HepG2 (cell line): ENCODE data around the gene DIAPH1. TPM values are rescaled to one million over a fixed set of nuclear protein-coding genes. Genes with fewer than 3 reads are reported as not detected.

Source experiments
- ATAC-seq: fragments of 200-7000 bp; cut with Tn5 transposase; 3 replicates; pipeline ENCODE4 v1.9.1; 2020; ENCODE audit warnings: mild to moderate bottlenecking, moderate library complexity
- BruUV-seq: library from RNA; stranded (reverse); fragments of 400-500 nt; replicated peaks from 2 replicates; lab custom pipeline; 2021; lab: Mats Ljungman, UMichigan
- CTCF ChIA-PET: fragments of 300-600 bp; formaldehyde crosslinking; extraction: SDS; loops from one replicate; lab custom pipeline; 2021; ENCODE audit warnings: low total read pairs, inconsistent platforms, low intra/inter-chr PET ratio; lab: Yijun Ruan, JAX
- POLR2A ChIA-PET: fragments of 350-600 bp; sonication (Branson Sonifier 250); formaldehyde crosslinking; loops from one replicate; lab custom pipeline; 2020; ENCODE audit warnings: antibody characterized with exemption, inconsistent platforms; lab: Yijun Ruan, JAX
- DNase-seq: peaks from one replicate; pipeline ENCODE4 v3.0.0-alpha.2; 2015; ENCODE audit warnings: low spot score
- FAIRE-seq: peaks from 3 replicates; lab custom pipeline; 2011; peaks lifted over from hg19 to GRCh38; lab: Jason Lieb, UNC
- H2AFZ ChIP-seq: one replicate; pipeline ENCODE4 v1.6.1; 2011; ENCODE audit warnings: low read length, inconsistent platforms
- H3K27ac ChIP-seq: fragments of 300-600 bp; 3 replicates; pipeline ENCODE4 v1.8.0; 2011; ENCODE audit warnings: mixed run types, mild to moderate bottlenecking, mixed read lengths, low read length, inconsistent platforms; ENCODE audit not compliant: insufficient read depth; ENCODE audit errors: extremely low read length
- H3K27me3 ChIP-seq, 2 experiments: fragments of 200-600 bp in 1 of 2; 2 replicates in 1 of 2; 3 replicates in 1 of 2; pipeline versions ENCODE4 v1.6.0 to v1.8.0; 2011; ENCODE audit warnings: low read length in 2 of 2, mild to moderate bottlenecking in 2 of 2, moderate library complexity in 2 of 2, inconsistent platforms in 1 of 2; ENCODE audit not compliant: insufficient read depth in 2 of 2, control insufficient read depth in 1 of 2
- H3K36me3 ChIP-seq, 2 experiments: fragments of 200-600 bp in 1 of 2; replicated peaks in 1 of 2; 2 replicates in 1 of 2; 3 replicates in 1 of 2; pipeline versions ENCODE4 v1.5.1 to v1.8.0; 2011; ENCODE audit warnings: low read length in 2 of 2, inconsistent platforms in 1 of 2; ENCODE audit not compliant: insufficient read depth in 2 of 2, control insufficient read depth in 1 of 2
- H3K4me1 ChIP-seq: 2 replicates; pipeline ENCODE4 v1.5.1; 2012; ENCODE audit warnings: low read length, inconsistent platforms; ENCODE audit not compliant: insufficient read depth
- H3K4me2 ChIP-seq: 2 replicates; pipeline ENCODE4 v1.6.0; 2011; ENCODE audit warnings: low read depth, low read length, inconsistent platforms
- H3K4me3 ChIP-seq, 3 experiments: fragments of 200-600 bp in 1 of 3; sonication (generic), shearing (Covaris generic) in 1 of 3; replicated peaks in 1 of 3; 2 replicates each; pipeline ENCODE4 v1.5.1; 2011 to 2016; ENCODE audit warnings: low read length in 3 of 3, inconsistent platforms in 2 of 3, low read depth in 2 of 3, mild to moderate bottlenecking in 2 of 3, control low read depth in 1 of 3, mixed read lengths in 1 of 3; ENCODE audit not compliant: insufficient read depth in 1 of 3
- H3K79me2 ChIP-seq: one replicate; pipeline ENCODE4 v1.6.1; 2011; ENCODE audit warnings: low read length, inconsistent platforms; ENCODE audit not compliant: insufficient read depth
- H3K9ac ChIP-seq: 2 replicates; pipeline ENCODE4 v1.6.0; 2011; ENCODE audit warnings: mild to moderate bottlenecking, low read depth, low read length, inconsistent platforms; ENCODE audit not compliant: insufficient read depth
- H3K9me3 ChIP-seq: 2 replicates; pipeline ENCODE4 v1.5.1; 2012; ENCODE audit warnings: mild to moderate bottlenecking, low read length
- H4K20me1 ChIP-seq: 2 replicates; pipeline ENCODE4 v1.6.0; 2011; ENCODE audit warnings: inconsistent platforms, mild to moderate bottlenecking, low read length, moderate library complexity; ENCODE audit not compliant: insufficient read depth
- AHR ChIP-seq: IDR thresholded peaks from 2 replicates; pipeline ENCODE4 v1.6.1; 2018; ENCODE audit warnings: missing genetic modification reagents, missing compliant biosample characterization
- RFX5 ChIP-seq: IDR thresholded peaks from 2 replicates; pipeline ENCODE4 v1.6.1; 2011; ENCODE audit warnings: low read depth, low read length, improper control_type of control experiment
- ZBED4 ChIP-seq: sonication (generic); formaldehyde crosslinking; IDR thresholded peaks from 2 replicates; pipeline ENCODE4 v1.4.0; 2020; ENCODE audit warnings: missing genetic modification reagents, borderline replicate concordance
- ZBTB25 ChIP-seq: IDR thresholded peaks from 2 replicates; pipeline ENCODE4 v1.6.1; 2018; ENCODE audit warnings: missing genetic modification reagents
- ZNF121 ChIP-seq: sonication (generic); formaldehyde crosslinking; IDR thresholded peaks from 2 replicates; pipeline ENCODE4 v1.5.0; 2020; ENCODE audit warnings: mild to moderate bottlenecking, missing genetic modification reagents
- ZNF33B ChIP-seq: sonication (generic); formaldehyde crosslinking; IDR thresholded peaks from 2 replicates; pipeline ENCODE4 v1.5.1; 2020; ENCODE audit warnings: mild to moderate bottlenecking, missing genetic modification reagents
- ZZZ3 ChIP-seq: sonication (generic); formaldehyde crosslinking; IDR thresholded peaks from 2 replicates; pipeline ENCODE4 v1.4.0; 2020; ENCODE audit warnings: missing genetic modification reagents, mild to moderate bottlenecking, borderline replicate concordance
- WGBS: methylation state at CpG from one replicate; pipeline ENCODE4 v1.1.6; 2017; ENCODE audit warnings: low lambda C conversion rate; 5-methylcytosine and 5-hydroxymethylcytosine counted together
- in situ Hi-C: cut with HindIII; loops from 2 replicates; pipeline ENCODE4 v1.10.0; 2017; ENCODE audit warnings: low pct_unique_long_range_greater_than_20kb; ENCODE audit not compliant: extremely low pct_ligation_motif_present
- intact Hi-C: fragments of 100-400 bp; cut with micrococcal nuclease; formaldehyde crosslinking; loops from one replicate; pipeline ENCODE4 v1.10.0; 2022; ENCODE audit not compliant: unreplicated experiment
- polyA plus RNA-seq, 8 experiments: library from polyadenylated mRNA; depleted of rRNA in 3 of 8; stranded (reverse) in 7 of 8; unstranded in 1 of 8; fragments of >200 nt; fragmentation: Illumina TruSeq in 4 of 8; extraction: Trizol in 4 of 8; gene quantifications; 2 replicates each; pipeline versions ENCODE4 v1.2.1 to v1.2.3, GENCODE V29; 2011 to 2016; ENCODE audit warnings: low read depth in 4 of 8, missing spikeins in 1 of 8, mixed read lengths in 1 of 8; ENCODE audit not compliant: insufficient read depth in 1 of 8
- total RNA-seq, 5 experiments: library from RNA; depleted of rRNA; stranded (reverse); fragments of >200 nt; fragmentation: Illumina TruSeq; extraction: Trizol; gene quantifications; 2 replicates each; pipeline ENCODE4 v1.2.3, GENCODE V29; 2016; ENCODE audit warnings: low read depth in 1 of 5
- TF ChIP-seq, protein P1 (sequence below), 2 experiments: sonication (generic) in 1 of 2; formaldehyde crosslinking in 1 of 2; IDR thresholded peaks; 2 replicates each; pipeline versions ENCODE4 v1.4.0 to v1.6.1; 2016 to 2020; ENCODE audit warnings: borderline replicate concordance in 1 of 2, low read depth in 1 of 2, mild to moderate bottlenecking in 1 of 2, missing genetic modification reagents in 1 of 2

Gene DIAPH1
- total and polyA plus RNA-seq, 2 of the 13 experiments (the other 11 are each of a cell fraction or from before 2014, with no cell fraction given), result 25.1 to 33.9 TPM

DNA sequence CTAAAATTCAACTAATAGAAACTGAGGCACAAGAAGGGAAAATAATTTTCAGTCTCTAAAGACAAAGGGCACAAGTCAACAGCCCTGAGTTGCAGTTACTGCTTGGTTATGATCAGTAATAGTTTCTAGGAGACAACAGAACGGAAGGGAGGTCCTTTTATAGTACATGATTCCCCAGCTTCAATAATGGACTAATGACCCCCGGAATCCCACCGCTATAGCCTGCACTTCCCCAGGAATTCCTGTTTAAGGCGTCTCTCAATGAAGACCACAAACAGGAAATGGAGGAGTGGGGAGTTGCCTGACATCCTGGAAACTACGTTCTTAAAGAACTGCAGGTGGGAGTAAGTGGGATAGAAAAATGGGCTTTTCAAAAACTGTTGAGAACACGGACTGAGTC lies 60.6 kb downstream of the DIAPH1 start:
- peaks cover 8 to 39% of the 10 kb centered on the region in 2 experiments for H3K36me3 ChIP-seq
- FAIRE-seq, result no peak
- TF ChIP-seq ZBED4 (CRISPR knock-in tag) (no peak), ZBTB25 (CRISPR knock-in tag) (no peak), AHR (CRISPR knock-in tag) (no peak), ZNF121 (no peak), ZNF33B (CRISPR knock-in tag) (no peak), RFX5 (no peak), ZZZ3 (no peak)
- TF ChIP-seq, protein P1, sequence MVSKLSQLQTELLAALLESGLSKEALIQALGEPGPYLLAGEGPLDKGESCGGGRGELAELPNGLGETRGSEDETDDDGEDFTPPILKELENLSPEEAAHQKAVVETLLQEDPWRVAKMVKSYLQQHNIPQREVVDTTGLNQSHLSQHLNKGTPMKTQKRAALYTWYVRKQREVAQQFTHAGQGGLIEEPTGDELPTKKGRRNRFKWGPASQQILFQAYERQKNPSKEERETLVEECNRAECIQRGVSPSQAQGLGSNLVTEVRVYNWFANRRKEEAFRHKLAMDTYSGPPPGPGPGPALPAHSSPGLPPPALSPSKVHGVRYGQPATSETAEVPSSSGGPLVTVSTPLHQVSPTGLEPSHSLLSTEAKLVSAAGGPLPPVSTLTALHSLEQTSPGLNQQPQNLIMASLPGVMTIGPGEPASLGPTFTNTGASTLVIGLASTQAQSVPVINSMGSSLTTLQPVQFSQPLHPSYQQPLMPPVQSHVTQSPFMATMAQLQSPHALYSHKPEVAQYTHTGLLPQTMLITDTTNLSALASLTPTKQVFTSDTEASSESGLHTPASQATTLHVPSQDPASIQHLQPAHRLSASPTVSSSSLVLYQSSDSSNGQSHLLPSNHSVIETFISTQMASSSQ (IDR thresholded peaks at IDR 0.05; ENCODE audit: low read depth), result no peak
- TF ChIP-seq, protein P1 (CRISPR knock-in tag; IDR thresholded peaks at IDR 0.05; ENCODE audit: borderline replicate concordance), result no peak
- no peaks in the 10 kb centered on the region for H3K27me3 ChIP-seq
- BruUV-seq, result no TSS peak
- no peak for DNase-seq
- intact Hi-C loops (loop anchor here (1.0 kb wide), 1 partner anchor 141 kb away; the partner anchor contains the start of gene PCDHGB7), in situ Hi-C loops (loop anchor here (10.0 kb wide), 1 partner anchor 463 kb away; the partner anchor contains the start of gene PCDHB2)
- POLR2A ChIA-PET, result no interaction called here
- H2AFZ ChIP-seq, result no peak overlapping the region
- no peak overlapping the region for H3K4me2 ChIP-seq
- no peak; the same call in 2 of the 3 replicates for ATAC-seq
- H4K20me1 ChIP-seq, result no peaks in the 10 kb centered on the region
- H3K79me2 ChIP-seq, result no peaks in the 10 kb centered on the region
- no peak overlapping the region for H3K9ac ChIP-seq
- 89% methylated on average over 6 of the region's 6 CpGs for WGBS
- H3K27ac ChIP-seq, result no peak overlapping the region
- no peaks in the 10 kb centered on the region for H3K4me1 ChIP-seq
- no peak overlapping the region for H3K4me3 ChIP-seq
- H3K9me3 ChIP-seq, result no peaks in the 10 kb centered on the region
- CTCF ChIA-PET, result interaction anchor here (0.7 to 2.0 kb wide), 10 partner anchors 33 to 350 kb away, joined by 3 to 13 read pairs (median 4); partner anchors contain the start of genes PCDHB12, PCDHB14, PCDHGA1 and PCDHGA10
